Measurements from ENCODE around the gene SLC46A3. TPM values are rescaled to one million over a fixed set of nuclear protein-coding genes. Genes with fewer than 3 reads are reported as not detected.
"Not testable (repeated sequence)": the region's sequence is repeated elsewhere in the genome, so short reads cannot be mapped to it uniquely, and the experiment has no call there.

The SLC46A3 gene
- total and polyA plus RNA-seq, 8 donors = 3.3 to 9.0 (median 6.0) TPM

DNA sequence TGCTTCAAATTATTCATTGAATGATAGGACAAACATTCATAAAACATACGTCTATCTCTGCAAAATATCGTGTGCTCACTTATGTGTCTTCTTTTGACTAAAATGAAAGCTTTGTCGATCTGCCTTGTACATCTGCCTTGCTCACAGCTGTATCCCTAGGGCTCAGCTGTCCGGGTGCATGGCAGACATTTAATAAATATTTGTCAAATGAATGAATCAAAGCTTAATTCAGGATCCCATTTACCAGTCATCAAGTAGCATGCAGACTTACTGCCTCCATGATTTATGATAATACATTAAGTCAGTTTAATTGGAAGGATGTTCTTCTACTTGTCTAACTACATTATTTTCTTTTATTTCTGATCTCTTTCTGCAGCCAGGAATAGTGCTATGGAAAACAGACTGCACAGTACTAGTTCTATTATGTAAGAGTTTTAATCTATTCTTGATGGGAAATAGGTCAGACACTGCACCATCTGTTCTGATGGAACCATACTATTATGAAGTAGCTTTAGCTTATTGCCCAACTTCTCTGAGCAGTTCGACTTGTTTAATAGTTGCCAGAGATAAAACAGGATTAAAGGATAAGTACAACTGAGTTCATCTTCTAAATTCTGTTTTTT, 13.2 kb downstream of the SLC46A3 start:
- no peak overlapping the region for H3K4me3 ChIP-seq
- 75 to 77% methylated on average over 5 of the region's 5 CpGs for WGBS, 2 donors
- peaks cover 0 to 8% (median 6%) of the 10 kb centered on the region in 3 donors for H3K36me3 ChIP-seq
- ATAC-seq = peak in 3 of 4 donors; percentile 23 to 66 (median 44)
- H3K27me3 ChIP-seq = no peaks in the 10 kb centered on the region
- no peak for FAIRE-seq
- TF ChIP-seq, protein P1, sequence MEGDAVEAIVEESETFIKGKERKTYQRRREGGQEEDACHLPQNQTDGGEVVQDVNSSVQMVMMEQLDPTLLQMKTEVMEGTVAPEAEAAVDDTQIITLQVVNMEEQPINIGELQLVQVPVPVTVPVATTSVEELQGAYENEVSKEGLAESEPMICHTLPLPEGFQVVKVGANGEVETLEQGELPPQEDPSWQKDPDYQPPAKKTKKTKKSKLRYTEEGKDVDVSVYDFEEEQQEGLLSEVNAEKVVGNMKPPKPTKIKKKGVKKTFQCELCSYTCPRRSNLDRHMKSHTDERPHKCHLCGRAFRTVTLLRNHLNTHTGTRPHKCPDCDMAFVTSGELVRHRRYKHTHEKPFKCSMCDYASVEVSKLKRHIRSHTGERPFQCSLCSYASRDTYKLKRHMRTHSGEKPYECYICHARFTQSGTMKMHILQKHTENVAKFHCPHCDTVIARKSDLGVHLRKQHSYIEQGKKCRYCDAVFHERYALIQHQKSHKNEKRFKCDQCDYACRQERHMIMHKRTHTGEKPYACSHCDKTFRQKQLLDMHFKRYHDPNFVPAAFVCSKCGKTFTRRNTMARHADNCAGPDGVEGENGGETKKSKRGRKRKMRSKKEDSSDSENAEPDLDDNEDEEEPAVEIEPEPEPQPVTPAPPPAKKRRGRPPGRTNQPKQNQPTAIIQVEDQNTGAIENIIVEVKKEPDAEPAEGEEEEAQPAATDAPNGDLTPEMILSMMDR (IDR thresholded peaks at IDR 0.05) = no peak
- DNase-seq = no peak
- H3K9me3 ChIP-seq = no peaks in the 10 kb centered on the region
- no peak overlapping the region for H3K27ac ChIP-seq
- intact Hi-C loops (cut with DNase I) = no loop called here
- H3K4me1 ChIP-seq = no peaks in the 10 kb centered on the region

DNA sequence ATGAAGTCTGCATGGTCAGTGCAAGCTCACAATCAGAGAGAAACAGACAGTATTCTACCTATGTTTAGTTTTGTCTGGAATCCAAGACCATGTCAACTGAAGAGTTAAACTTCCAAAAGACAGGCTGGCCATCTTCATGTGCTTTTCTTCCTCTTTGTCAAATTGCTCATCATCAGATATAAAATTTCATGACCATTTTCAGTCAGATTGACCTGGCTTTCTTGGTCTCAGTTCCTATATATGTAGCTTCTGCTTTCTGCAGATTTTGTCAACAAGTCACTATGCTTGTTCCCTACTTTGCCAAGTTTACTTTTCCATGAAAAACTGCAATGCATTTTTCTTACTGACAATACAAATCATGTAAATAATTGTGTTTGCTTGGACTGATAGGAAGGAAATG, 13.9 kb downstream of the SLC46A3 start:
- H3K27me3 ChIP-seq = no peaks in the 10 kb centered on the region
- no peak overlapping the region for H3K27ac ChIP-seq
- DNase-seq = no peak
- H3K36me3 ChIP-seq = peaks cover 0 to 12% (median 10%) of the 10 kb centered on the region in 3 donors
- no peaks in the 10 kb centered on the region for H3K9me3 ChIP-seq
- ATAC-seq = peak in 1 of 4 donors; percentile 40
- no peaks in the 10 kb centered on the region for H3K4me1 ChIP-seq
- H3K4me3 ChIP-seq = no peak overlapping the region
- FAIRE-seq = no peak
- intact Hi-C loops (cut with DNase I) = no loop called here
- TF ChIP-seq, protein P1 (IDR thresholded peaks at IDR 0.05) = no peak

DNA sequence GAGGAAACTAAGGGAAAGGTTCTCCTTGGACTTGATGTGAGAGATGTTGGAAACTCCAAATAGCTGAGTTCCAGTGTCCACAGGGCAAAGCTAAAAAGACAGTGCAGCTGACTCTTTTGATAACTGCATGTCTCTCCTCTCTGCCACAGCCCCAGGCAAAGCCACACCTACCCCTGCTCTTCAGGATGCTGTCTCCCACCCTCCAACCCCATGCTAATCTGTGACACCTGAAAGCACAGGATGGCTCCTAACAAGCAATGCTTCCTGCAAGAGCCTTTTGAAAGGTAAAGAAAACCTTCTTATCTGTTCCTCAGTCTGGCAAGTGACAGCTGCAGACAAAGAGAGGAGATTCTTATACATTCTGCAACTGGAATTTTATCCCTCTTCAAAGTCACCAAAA, 14.5 kb downstream of the SLC46A3 start:
- ATAC-seq = no peak
- no peak for DNase-seq
- no peaks in the 10 kb centered on the region for H3K9me3 ChIP-seq
- H3K4me3 ChIP-seq = no peak overlapping the region
- H3K27ac ChIP-seq = no peak overlapping the region
- no peaks in the 10 kb centered on the region for H3K4me1 ChIP-seq
- H3K36me3 ChIP-seq = peaks cover 0 to 13% (median 10%) of the 10 kb centered on the region in 3 donors
- TF ChIP-seq, protein P1 (IDR thresholded peaks at IDR 0.05) = no peak
- no peaks in the 10 kb centered on the region for H3K27me3 ChIP-seq
- FAIRE-seq = no peak
- intact Hi-C loops (cut with DNase I) = no loop called here

DNA sequence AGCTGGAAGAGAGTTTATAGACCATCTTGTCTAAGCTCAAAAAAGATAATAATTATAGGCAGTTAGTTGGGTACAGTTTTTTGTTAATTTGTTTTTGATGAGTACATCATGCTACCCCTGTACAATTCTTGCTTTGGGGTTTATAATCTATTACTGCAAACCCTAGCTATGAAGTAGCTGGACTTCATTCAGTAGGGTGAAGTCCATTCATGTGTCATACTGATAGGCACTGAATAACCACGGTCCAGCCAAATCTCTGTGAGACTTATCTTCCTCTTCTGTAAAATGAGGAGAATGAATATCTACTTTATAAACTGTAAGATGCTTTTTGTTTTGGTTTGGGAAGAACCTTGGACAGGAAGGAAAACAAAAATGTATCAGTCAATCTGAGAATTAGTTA, 19.5 kb downstream of the SLC46A3 start:
- H3K36me3 ChIP-seq = peaks cover 0 to 13% (median 10%) of the 10 kb centered on the region in 3 donors
- H3K4me3 ChIP-seq = no peak overlapping the region
- intact Hi-C loops (cut with DNase I) = no loop called here
- TF ChIP-seq, protein P1 (IDR thresholded peaks at IDR 0.05) = no peak
- H3K27me3 ChIP-seq = no peaks in the 10 kb centered on the region
- H3K27ac ChIP-seq = no peak overlapping the region
- H3K4me1 ChIP-seq = no peaks in the 10 kb centered on the region
- DNase-seq (no peak), ATAC-seq (no peak), FAIRE-seq (no peak)
- 84 to 86% methylated on average over 1 of the region's 1 CpG for WGBS, 2 donors
- no peaks in the 10 kb centered on the region for H3K9me3 ChIP-seq

DNA sequence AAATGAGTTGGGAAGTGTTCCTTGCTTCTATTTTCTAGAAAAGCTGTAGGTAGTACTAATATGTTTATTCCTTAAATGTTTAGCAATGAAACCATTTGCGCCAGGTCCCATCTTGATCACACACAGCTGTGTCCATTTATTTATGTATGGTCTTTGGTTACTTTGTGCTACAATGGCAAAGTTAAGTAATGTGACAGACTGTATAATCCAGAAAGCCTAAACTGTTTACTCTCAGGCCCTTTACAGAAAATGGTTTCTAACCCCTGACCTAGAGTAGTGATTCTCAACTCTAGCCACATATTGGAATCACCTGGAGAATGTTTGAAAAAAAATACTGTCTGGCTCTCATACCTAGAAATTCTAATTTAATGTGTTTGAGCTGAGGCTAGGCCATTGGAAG, 21.3 kb downstream of the SLC46A3 start:
- no peak overlapping the region for H3K27ac ChIP-seq
- H3K36me3 ChIP-seq = peaks cover 0 to 13% (median 10%) of the 10 kb centered on the region in 3 donors
- H3K27me3 ChIP-seq = no peaks in the 10 kb centered on the region
- peaks cover 0 to 3% (median 0%) of the 10 kb centered on the region in 4 donors for H3K9me3 ChIP-seq
- intact Hi-C loops (cut with DNase I) = no loop called here
- TF ChIP-seq, protein P1 (IDR thresholded peaks at IDR 0.05) = no peak
- ATAC-seq = no peak
- FAIRE-seq = no peak
- H3K4me3 ChIP-seq = no peak overlapping the region
- 95 to 96% methylated on average over 1 of the region's 1 CpG for WGBS, 2 donors
- no peaks in the 10 kb centered on the region for H3K4me1 ChIP-seq
- no peak for DNase-seq

DNA sequence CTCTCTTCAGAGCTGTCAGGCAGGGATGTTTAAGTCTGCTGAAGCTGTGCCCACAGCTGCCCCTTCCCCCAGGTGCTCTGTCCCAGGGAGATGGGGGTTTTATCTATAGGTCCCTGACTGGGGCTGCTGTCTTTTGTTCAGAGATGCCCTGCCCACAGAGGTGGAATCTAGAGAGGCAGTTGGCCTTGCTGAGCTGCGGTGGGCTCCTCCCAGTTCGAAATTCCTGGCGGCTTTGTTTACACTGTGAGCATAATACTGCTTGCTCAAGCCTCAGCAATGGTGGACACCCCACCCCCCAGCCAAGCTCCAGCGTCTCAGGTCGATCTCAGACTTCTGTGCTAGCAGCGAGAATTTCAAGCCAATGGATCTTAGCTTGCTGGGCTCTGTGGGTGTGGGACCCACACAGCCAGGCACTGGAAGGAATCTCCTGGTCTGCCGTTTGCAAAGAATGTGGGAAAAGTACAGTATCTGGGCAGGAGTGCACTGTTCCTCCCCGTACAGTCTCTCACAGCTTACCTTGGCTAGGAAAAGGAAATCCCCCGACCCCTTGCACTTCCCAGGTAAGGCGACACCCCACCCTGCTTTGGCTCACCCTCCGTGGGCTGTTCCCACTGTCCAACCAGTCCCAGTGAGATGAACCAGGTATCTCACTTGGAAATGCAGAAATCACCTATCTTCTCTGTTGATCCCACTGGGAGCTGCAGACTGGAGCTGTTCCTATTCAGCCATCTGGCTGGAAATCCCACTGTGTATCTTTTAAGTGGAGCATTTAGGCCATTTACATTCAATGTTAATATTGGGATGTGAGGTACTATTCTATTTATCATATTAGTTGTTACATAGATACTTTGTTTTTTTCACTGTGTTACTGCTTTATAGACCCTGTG, 24.9 kb downstream of the SLC46A3 start:
- peak in 1 of 4 donors; percentile 38 for ATAC-seq
- H3K4me3 ChIP-seq; H3K4me1 ChIP-seq; H3K27me3 ChIP-seq; intact Hi-C loops (cut with DNase I); H3K36me3 ChIP-seq; FAIRE-seq; H3K27ac ChIP-seq; H3K9me3 ChIP-seq; DNase-seq: not testable (repeated sequence)
- WGBS, 2 donors = 10 to 17% methylated on average over 11 of the region's 11 CpGs
